Cardiac ventricle fibroblast (primary cell): ENCODE measurements around the gene FAHD1. TPM values are rescaled to one million over a fixed set of nuclear protein-coding genes. Genes with fewer than 3 reads are reported as not detected.

Source experiments
- total RNA-seq: library from RNA; depleted of rRNA; stranded (reverse); fragments of >200 nt; gene quantifications from 2 replicates; pipeline ENCODE4 v1.2.3, GENCODE V29; 2015

The FAHD1 gene
- total RNA-seq = 38.5 and 44.2 TPM in 2 replicates

GRCh38 chr16:1826691-1827573, at the start of gene FAHD1, which contains the start of gene HAGH:
TSS of gene FAHD1 (plus strand) at chr16:1827206. CDS start at chr16:1827239, 33 bp downstream.
TSS of gene HAGH (minus strand) at chr16:1826825. CDS start at chr16:1826787, 38 bp downstream.

GRCh38 chr16:1782408-1783264, 44.4 kb upstream of the FAHD1 start, which contains the start of the genes NUBP2 and SPSB3:
TSS of gene NUBP2 (plus strand) at chr16:1782960. CDS start at chr16:1783021, 61 bp downstream.
TSS of gene SPSB3 (minus strand) at chr16:1782571. CDS start at chr16:1781483, 1,088 bp downstream.

GRCh38 chr16:1793578-1794220, 33.3 kb upstream of the FAHD1 start, which contains the start of gene IGFALS:
TSS of gene IGFALS (minus strand) at chr16:1793705. CDS start at chr16:1793652, 53 bp downstream.

GRCh38 chr16:1871974-1872635, 45.1 kb downstream of the FAHD1 start, which contains the start of gene MEIOB:
TSS of gene MEIOB (minus strand) at chr16:1872164. CDS start at chr16:1868175, 3,989 bp downstream.

Other genes starting within 250 kb of the FAHD1 start
- 14.6 and 23.7 TPM in 2 replicates for gene IFT140, start 215.1 kb upstream of the FAHD1 start, total RNA-seq
- gene CRAMP1, start 214.8 kb upstream of the FAHD1 start, total RNA-seq = 8.2 and 8.8 TPM in 2 replicates
- 24.4 and 30.3 TPM in 2 replicates for gene JPT2, start 148.9 kb upstream of the FAHD1 start, total RNA-seq
- gene MAPK8IP3, start 121.0 kb upstream of the FAHD1 start, total RNA-seq = 13.9 and 16.6 TPM in 2 replicates
- 61.7 and 65.7 TPM in 2 replicates for gene NME3, start 55.7 kb upstream of the FAHD1 start, total RNA-seq
- gene EME2, start 54.4 kb upstream of the FAHD1 start, total RNA-seq = 2.6 and 3.7 TPM in 2 replicates
- 83.6 and 89.1 TPM in 2 replicates for gene MRPS34, start 54.1 kb upstream of the FAHD1 start, total RNA-seq
- gene SPSB3, start 44.6 kb upstream of the FAHD1 start, total RNA-seq = 22.7 and 34.8 TPM in 2 replicates
- gene NUBP2, start 44.2 kb upstream of the FAHD1 start, total RNA-seq = 61.6 and 65.2 TPM in 2 replicates
- not detected in 2 replicates for gene IGFALS, start 33.5 kb upstream of the FAHD1 start, total RNA-seq
- 13.4 and 28.5 TPM in 2 replicates for gene HAGH, start 381 bp upstream of the FAHD1 start, total RNA-seq
- not detected in 2 replicates for gene MEIOB, start 45.0 kb downstream of the FAHD1 start, total RNA-seq
- not detected in 2 replicates for gene HS3ST6, start 91.2 kb downstream of the FAHD1 start, total RNA-seq
- 17.0 and 17.8 TPM in 2 replicates for gene MSRB1, start 116.0 kb downstream of the FAHD1 start, total RNA-seq
- not detected in 2 replicates for gene RPL3L, start 127.5 kb downstream of the FAHD1 start, total RNA-seq
- 198 and 225 TPM in 2 replicates for gene NDUFB10, start 132.3 kb downstream of the FAHD1 start, total RNA-seq
- 2,905 and 3,262 TPM in 2 replicates for gene RPS2, start 137.6 kb downstream of the FAHD1 start, total RNA-seq
- not detected in 2 replicates for gene RNF151, start 139.7 kb downstream of the FAHD1 start, total RNA-seq
- gene TBL3, start 144.8 kb downstream of the FAHD1 start, total RNA-seq = 32.6 and 34.3 TPM in 2 replicates
- not detected in 2 replicates for gene NOXO1, start 154.3 kb downstream of the FAHD1 start, total RNA-seq
- 14.4 and 17.3 TPM in 2 replicates for gene GFER, start 157.0 kb downstream of the FAHD1 start, total RNA-seq
- 0.78 and 4.2 TPM in 2 replicates for gene SYNGR3, start 162.8 kb downstream of the FAHD1 start, total RNA-seq
- 39.7 and 51.4 TPM in 2 replicates for gene ZNF598, start 182.6 kb downstream of the FAHD1 start, total RNA-seq
- gene NPW, start 192.6 kb downstream of the FAHD1 start, total RNA-seq = 2.9 and 6.9 TPM in 2 replicates
- 35.2 and 46.3 TPM in 2 replicates for gene NHERF2, start 199.7 kb downstream of the FAHD1 start, total RNA-seq
- gene NTHL1, start 220.6 kb downstream of the FAHD1 start, total RNA-seq = 13.9 and 17.2 TPM in 2 replicates
- 51.2 and 53.6 TPM in 2 replicates for gene TSC2, start 220.8 kb downstream of the FAHD1 start, total RNA-seq